K562 (cell line): ENCODE results near the gene EIF5B. TPM values are rescaled to one million over a fixed set of nuclear protein-coding genes. Genes with fewer than 3 reads are reported as not detected.

Experiments used
- ATAC-seq: fragments of 200-7000 bp; cut with Tn5 transposase; 3 replicates; pipeline ENCODE4 v1.9.1; 2020; ENCODE audit warnings: moderate library complexity
- BruUV-seq: library from RNA; stranded (reverse); fragments of 400-500 nt; replicated peaks from 2 replicates; lab custom pipeline; 2021; lab: Mats Ljungman, UMichigan
- CTCF ChIA-PET: fragments of 300-600 bp; formaldehyde crosslinking; extraction: SDS; loops from one replicate; lab custom pipeline; 2021; ENCODE audit warnings: low intra/inter-chr PET ratio; lab: Yijun Ruan, JAX
- POLR2A ChIA-PET: fragments of 300-600, 350-650 bp; sonication (Branson Sonifier 250); formaldehyde crosslinking; extraction: SDS; loops from one replicate; lab custom pipeline; 2021; ENCODE audit warnings: antibody characterized with exemption, inconsistent platforms; lab: Yijun Ruan, JAX
- DNase-seq, 4 experiments: peaks; one replicate each; pipeline versions ENCODE4 v3.0.0 to v3.0.0-alpha.2; 2011 to 2018; ENCODE audit warnings: low spot score in 3 of 4, mixed read lengths in 3 of 4; ENCODE audit errors: extremely low read depth in 1 of 4
- FAIRE-seq: peaks from 2 replicates; lab custom pipeline; 2011; peaks lifted over from hg19 to GRCh38; lab: Jason Lieb, UNC
- H2AFZ ChIP-seq: 2 replicates; pipeline ENCODE4 v1.6.0; 2011; ENCODE audit warnings: low read depth, low read length, control low read depth, inconsistent platforms
- H3K27ac ChIP-seq: fragments of 200-600 bp; 3 replicates; pipeline ENCODE4 v1.8.0; 2011; ENCODE audit warnings: low read depth, mild to moderate bottlenecking, control low read depth, inconsistent platforms, low read length, moderate library complexity, mixed read lengths; ENCODE audit errors: extremely low read depth
- H3K27me3 ChIP-seq, 2 experiments: fragments of 300-600 bp in 1 of 2; 2 replicates in 1 of 2; 3 replicates in 1 of 2; pipeline versions ENCODE4 v1.6.0 to v1.8.0; 2011; ENCODE audit warnings: inconsistent platforms in 2 of 2, low read length in 2 of 2, mild to moderate bottlenecking in 1 of 2, mixed read lengths in 1 of 2, moderate library complexity in 1 of 2; ENCODE audit not compliant: control insufficient read depth in 2 of 2, insufficient read depth in 2 of 2
- H3K36me3 ChIP-seq: fragments of 300-600 bp; 3 replicates; pipeline ENCODE4 v1.8.0; 2011; ENCODE audit warnings: mild to moderate bottlenecking, low read length, inconsistent platforms; ENCODE audit not compliant: control insufficient read depth, insufficient read depth
- H3K4me1 ChIP-seq, 2 experiments: fragments of 200-600 bp in 1 of 2; replicated peaks in 1 of 2; 2 replicates in 1 of 2; 3 replicates in 1 of 2; pipeline versions ENCODE4 v1.5.1 to v1.8.0; 2011; ENCODE audit warnings: inconsistent platforms in 2 of 2, low read length in 2 of 2, mild to moderate bottlenecking in 1 of 2, mixed read lengths in 1 of 2, moderate library complexity in 1 of 2; ENCODE audit not compliant: control insufficient read depth in 2 of 2, insufficient read depth in 2 of 2
- H3K4me2 ChIP-seq: 2 replicates; pipeline ENCODE4 v1.6.1; 2011; ENCODE audit warnings: low read length, control low read depth, inconsistent platforms, mixed read lengths; ENCODE audit not compliant: insufficient read depth
- H3K4me3 ChIP-seq: fragments of 200-600 bp; sonication (generic), shearing (Covaris generic); 2 replicates; pipeline ENCODE4 v1.5.1; 2016; ENCODE audit warnings: control low read depth, inconsistent platforms
- H3K79me2 ChIP-seq: fragments of 200-600 bp; 3 replicates; pipeline ENCODE4 v1.8.0; 2011; ENCODE audit warnings: low read length, inconsistent platforms; ENCODE audit not compliant: control insufficient read depth, insufficient read depth
- H3K9ac ChIP-seq, 2 experiments: 2 replicates each; pipeline versions ENCODE4 v1.6.0 to v1.6.1; 2011; ENCODE audit warnings: low read depth in 2 of 2, low read length in 2 of 2, control low read depth in 1 of 2, inconsistent platforms in 1 of 2, mild to moderate bottlenecking in 1 of 2, mixed read lengths in 1 of 2; ENCODE audit not compliant: insufficient read depth in 1 of 2
- H3K9me1 ChIP-seq: one replicate; pipeline ENCODE4 v1.6.0; 2011; ENCODE audit warnings: inconsistent platforms, mild to moderate bottlenecking, low read length, moderate library complexity; ENCODE audit not compliant: control insufficient read depth, insufficient read depth
- H3K9me3 ChIP-seq: replicated peaks from 2 replicates; pipeline ENCODE4 v1.5.1; 2011; ENCODE audit warnings: low read depth, low read length, inconsistent platforms; ENCODE audit not compliant: control insufficient read depth, insufficient read depth
- H4K20me1 ChIP-seq: replicated peaks from 2 replicates; pipeline ENCODE4 v1.6.1; 2011; ENCODE audit warnings: low read length, inconsistent platforms, mixed read lengths; ENCODE audit not compliant: control insufficient read depth, insufficient read depth
- GABPB1 ChIP-seq: sonication (generic); formaldehyde crosslinking; IDR thresholded peaks from 2 replicates; pipeline ENCODE4 v1.8.0; 2022; ENCODE audit warnings: mild to moderate bottlenecking, missing genetic modification reagents
- GATAD2A ChIP-seq: fragments of 450-650 bp; IDR thresholded peaks from 2 replicates; pipeline ENCODE4 v1.6.1; 2017
- HSF4 ChIP-seq: fragments of 250-450 bp; sonication (Bioruptor Pico); IDR thresholded peaks from 2 replicates; pipeline ENCODE4 v2.1.2; 2022; ENCODE audit warnings: mild to moderate bottlenecking, moderate library complexity, borderline replicate concordance
- IRF9 ChIP-seq: fragments of 450-650 bp; IDR thresholded peaks from 2 replicates; pipeline ENCODE4 v1.6.1; 2016; ENCODE audit warnings: missing biosample characterization, missing genetic modification characterization
- MCM3 ChIP-seq: fragments of 450-650 bp; IDR thresholded peaks from 2 replicates; pipeline ENCODE4 v1.6.1; 2016
- SNRNP70 ChIP-seq: fragments of 200-400 bp; formaldehyde crosslinking; optimal IDR thresholded peaks from 2 replicates; pipeline ENCODE3; 2017; ENCODE audit warnings: low read depth, low read length
- TAF7 ChIP-seq: fragments of 450-650 bp; IDR thresholded peaks from 2 replicates; pipeline ENCODE4 v1.6.1; 2016; ENCODE audit warnings: missing genetic modification characterization, missing compliant biosample characterization
- ZBTB33 ChIP-seq: sonication (generic); formaldehyde crosslinking; IDR thresholded peaks from 2 replicates; pipeline ENCODE4 v1.8.1; 2023; ENCODE audit warnings: mild to moderate bottlenecking, missing genetic modification reagents
- WGBS: fragments of 100-300 bp; shearing (Covaris generic); methylation state at CpG from one replicate; pipeline ENCODE4 v1.1.6; 2016; ENCODE audit warnings: low coverage, mixed read lengths; ENCODE audit not compliant: insufficient coverage; ENCODE audit errors: missing lambda C conversion rate; 5-methylcytosine and 5-hydroxymethylcytosine counted together
- in situ Hi-C: fragments of 300-500 bp; cut with MboI; formaldehyde crosslinking; loops from 4 replicates; pipeline ENCODE4 v1.15.0; 2018; ENCODE audit warnings: inconsistent platforms, mixed read lengths
- intact Hi-C: fragments of 100-400 bp; cut with micrococcal nuclease; formaldehyde crosslinking; loops from 2 replicates; pipeline ENCODE4 v1.14.2; 2022
- polyA plus RNA-seq, 8 experiments: library from polyadenylated mRNA; depleted of rRNA in 4 of 8; stranded (reverse) in 5 of 8; unstranded in 3 of 8; fragments of >200 nt; fragmentation: Nextera tagmentation in 2 of 8; fragmentation: Illumina TruSeq in 1 of 8; extraction: Ambion mirVana in 2 of 8; extraction: Trizol in 1 of 8; gene quantifications; 2 replicates each; pipeline versions ENCODE4 v1.2.1 to v1.2.3, GENCODE V29; 2011 to 2014; ENCODE audit warnings: inconsistent platforms in 1 of 8, missing spikeins in 1 of 8
- total RNA-seq, 7 experiments: library from RNA; depleted of rRNA in 6 of 7; stranded (reverse); fragments of >200 nt in 6 of 7; fragmentation: Illumina TruSeq in 2 of 7; extraction: Trizol in 2 of 7; gene quantifications; 2 replicates each; pipeline versions ENCODE4 v1.2.1 to v1.2.3, GENCODE V29; 2011 to 2021; ENCODE audit warnings: low replicate concordance in 1 of 7
- TF ChIP-seq, protein P1 (sequence below): fragments of 450-650 bp; IDR thresholded peaks from 2 replicates; pipeline ENCODE4 v1.6.1; 2017; ENCODE audit warnings: antibody characterized with exemption, mild to moderate bottlenecking
- TF ChIP-seq, protein P2 (sequence below): fragments of 250-450 bp; sonication (Bioruptor Pico); IDR thresholded peaks from 2 replicates; pipeline ENCODE4 v1.4.0; 2020; ENCODE audit warnings: mild to moderate bottlenecking, moderate library complexity, borderline replicate concordance
- TF ChIP-seq, protein P3 (sequence below): fragments of 450-650 bp; formaldehyde crosslinking; IDR thresholded peaks from 2 replicates; pipeline ENCODE4 v1.4.0; 2022; ENCODE audit warnings: mild to moderate bottlenecking, moderate library complexity

The EIF5B gene
- total and polyA plus RNA-seq, 9 of the 15 experiments (the other 6 are each of a cell fraction or from before 2014, with no cell fraction given), result 26.5 to 143 (median 47.7) TPM

DNA sequence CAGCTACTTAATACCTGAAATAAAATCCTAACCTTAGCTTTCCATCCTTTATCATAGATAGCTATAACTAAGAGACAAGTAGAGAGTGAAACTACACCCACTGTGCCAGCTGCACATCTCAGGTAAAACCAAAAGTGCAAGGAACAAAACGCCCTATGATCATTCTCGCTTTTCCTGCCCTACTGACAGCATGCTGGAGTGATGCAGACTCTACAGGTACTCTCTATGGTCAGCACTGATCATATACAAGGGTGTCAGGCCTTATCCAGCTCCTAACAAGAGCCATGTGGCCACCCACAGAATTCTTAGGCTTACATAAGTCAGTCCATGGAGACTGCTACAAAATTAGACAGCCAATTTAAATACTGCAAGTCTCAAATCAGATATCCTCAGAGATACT, 107.0 kb downstream of the EIF5B start (continued):
- TF ChIP-seq, protein P1, sequence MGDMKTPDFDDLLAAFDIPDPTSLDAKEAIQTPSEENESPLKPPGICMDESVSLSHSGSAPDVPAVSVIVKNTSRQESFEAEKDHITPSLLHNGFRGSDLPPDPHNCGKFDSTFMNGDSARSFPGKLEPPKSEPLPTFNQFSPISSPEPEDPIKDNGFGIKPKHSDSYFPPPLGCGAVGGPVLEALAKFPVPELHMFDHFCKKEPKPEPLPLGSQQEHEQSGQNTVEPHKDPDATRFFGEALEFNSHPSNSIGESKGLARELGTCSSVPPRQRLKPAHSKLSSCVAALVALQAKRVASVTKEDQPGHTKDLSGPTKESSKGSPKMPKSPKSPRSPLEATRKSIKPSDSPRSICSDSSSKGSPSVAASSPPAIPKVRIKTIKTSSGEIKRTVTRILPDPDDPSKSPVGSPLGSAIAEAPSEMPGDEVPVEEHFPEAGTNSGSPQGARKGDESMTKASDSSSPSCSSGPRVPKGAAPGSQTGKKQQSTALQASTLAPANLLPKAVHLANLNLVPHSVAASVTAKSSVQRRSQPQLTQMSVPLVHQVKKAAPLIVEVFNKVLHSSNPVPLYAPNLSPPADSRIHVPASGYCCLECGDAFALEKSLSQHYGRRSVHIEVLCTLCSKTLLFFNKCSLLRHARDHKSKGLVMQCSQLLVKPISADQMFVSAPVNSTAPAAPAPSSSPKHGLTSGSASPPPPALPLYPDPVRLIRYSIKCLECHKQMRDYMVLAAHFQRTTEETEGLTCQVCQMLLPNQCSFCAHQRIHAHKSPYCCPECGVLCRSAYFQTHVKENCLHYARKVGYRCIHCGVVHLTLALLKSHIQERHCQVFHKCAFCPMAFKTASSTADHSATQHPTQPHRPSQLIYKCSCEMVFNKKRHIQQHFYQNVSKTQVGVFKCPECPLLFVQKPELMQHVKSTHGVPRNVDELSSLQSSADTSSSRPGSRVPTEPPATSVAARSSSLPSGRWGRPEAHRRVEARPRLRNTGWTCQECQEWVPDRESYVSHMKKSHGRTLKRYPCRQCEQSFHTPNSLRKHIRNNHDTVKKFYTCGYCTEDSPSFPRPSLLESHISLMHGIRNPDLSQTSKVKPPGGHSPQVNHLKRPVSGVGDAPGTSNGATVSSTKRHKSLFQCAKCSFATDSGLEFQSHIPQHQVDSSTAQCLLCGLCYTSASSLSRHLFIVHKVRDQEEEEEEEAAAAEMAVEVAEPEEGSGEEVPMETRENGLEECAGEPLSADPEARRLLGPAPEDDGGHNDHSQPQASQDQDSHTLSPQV, result no peak
- TF ChIP-seq IRF9 (no peak), SNRNP70 (no peak)

- H3K79me2 ChIP-seq, result peaks cover 26% of the 10 kb centered on the region; the same call in 2 of the 3 replicates
- no peak overlapping the region for H2AFZ ChIP-seq
- no peak overlapping the region for H3K27ac ChIP-seq
- DNase-seq, result no peak
- H3K4me3 ChIP-seq, result no peak overlapping the region
- ATAC-seq, result no peak
- no peaks in the 10 kb centered on the region for H4K20me1 ChIP-seq
- in situ Hi-C loops (no loop called here), intact Hi-C loops (no loop called here)
- ChIA-PET POLR2A (no interaction called here), CTCF (no interaction called here)
- no peak for FAIRE-seq
- no peak overlapping the region for H3K4me2 ChIP-seq
- 59% methylated on average over 4 of the region's 4 CpGs for WGBS
- no TSS peak for BruUV-seq
- no peaks in the 10 kb centered on the region for H3K4me1 ChIP-seq
- H3K9me3 ChIP-seq, result no peaks in the 10 kb centered on the region
- H3K9ac ChIP-seq, result no peak overlapping the region
- H3K36me3 ChIP-seq, result peaks cover 56% of the 10 kb centered on the region
- H3K9me1 ChIP-seq, result no peaks in the 10 kb centered on the region
- H3K27me3 ChIP-seq, result no peaks in the 10 kb centered on the region
- TF ChIP-seq GATAD2A (no peak), HSF4 (no peak), GABPB1 (no peak), ZBTB33 (no peak), TAF7 (no peak), MCM3 (no peak)
- TF ChIP-seq, protein P2, sequence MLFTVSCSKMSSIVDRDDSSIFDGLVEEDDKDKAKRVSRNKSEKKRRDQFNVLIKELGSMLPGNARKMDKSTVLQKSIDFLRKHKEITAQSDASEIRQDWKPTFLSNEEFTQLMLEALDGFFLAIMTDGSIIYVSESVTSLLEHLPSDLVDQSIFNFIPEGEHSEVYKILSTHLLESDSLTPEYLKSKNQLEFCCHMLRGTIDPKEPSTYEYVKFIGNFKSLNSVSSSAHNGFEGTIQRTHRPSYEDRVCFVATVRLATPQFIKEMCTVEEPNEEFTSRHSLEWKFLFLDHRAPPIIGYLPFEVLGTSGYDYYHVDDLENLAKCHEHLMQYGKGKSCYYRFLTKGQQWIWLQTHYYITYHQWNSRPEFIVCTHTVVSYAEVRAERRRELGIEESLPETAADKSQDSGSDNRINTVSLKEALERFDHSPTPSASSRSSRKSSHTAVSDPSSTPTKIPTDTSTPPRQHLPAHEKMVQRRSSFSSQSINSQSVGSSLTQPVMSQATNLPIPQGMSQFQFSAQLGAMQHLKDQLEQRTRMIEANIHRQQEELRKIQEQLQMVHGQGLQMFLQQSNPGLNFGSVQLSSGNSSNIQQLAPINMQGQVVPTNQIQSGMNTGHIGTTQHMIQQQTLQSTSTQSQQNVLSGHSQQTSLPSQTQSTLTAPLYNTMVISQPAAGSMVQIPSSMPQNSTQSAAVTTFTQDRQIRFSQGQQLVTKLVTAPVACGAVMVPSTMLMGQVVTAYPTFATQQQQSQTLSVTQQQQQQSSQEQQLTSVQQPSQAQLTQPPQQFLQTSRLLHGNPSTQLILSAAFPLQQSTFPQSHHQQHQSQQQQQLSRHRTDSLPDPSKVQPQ (CRISPR knock-in tag), result no peak
- TF ChIP-seq, protein P3, sequence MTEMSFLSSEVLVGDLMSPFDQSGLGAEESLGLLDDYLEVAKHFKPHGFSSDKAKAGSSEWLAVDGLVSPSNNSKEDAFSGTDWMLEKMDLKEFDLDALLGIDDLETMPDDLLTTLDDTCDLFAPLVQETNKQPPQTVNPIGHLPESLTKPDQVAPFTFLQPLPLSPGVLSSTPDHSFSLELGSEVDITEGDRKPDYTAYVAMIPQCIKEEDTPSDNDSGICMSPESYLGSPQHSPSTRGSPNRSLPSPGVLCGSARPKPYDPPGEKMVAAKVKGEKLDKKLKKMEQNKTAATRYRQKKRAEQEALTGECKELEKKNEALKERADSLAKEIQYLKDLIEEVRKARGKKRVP (CRISPR knock-in tag), result no peak
These were observed 107.9 kb downstream of the EIF5B start for GRCh38 chr2:99445065-99445464.
